Smooth muscle cell (in vitro differentiated cells): ENCODE results near the gene PKD2. TPM values are rescaled to one million over a fixed set of nuclear protein-coding genes. Genes with fewer than 3 reads are reported as not detected.

Source experiments
- DNase-seq: peaks from one replicate; lab custom pipeline; 2025; ENCODE audit not compliant: unreplicated experiment; lab: John Stamatoyannopoulos, UW
- H2AFZ ChIP-seq: fragments of 200-600 bp; sonication (generic); 2 replicates; pipeline ENCODE4 v1.6.0; 2016; ENCODE audit warnings: antibody characterized with exemption, low read depth, mild to moderate bottlenecking
- H3F3A ChIP-seq: fragments of 200-600 bp; sonication (generic); 2 replicates; pipeline ENCODE4 v1.6.0; 2017; ENCODE audit warnings: antibody characterized with exemption, low read depth
- H3K27ac ChIP-seq: fragments of 200-600 bp; sonication (generic); 2 replicates; pipeline ENCODE4 v1.5.1; 2016; ENCODE audit warnings: low read depth, mild to moderate bottlenecking
- H3K27me3 ChIP-seq: fragments of 200-600 bp; sonication (generic); 2 replicates; pipeline ENCODE4 v1.6.1; 2016; ENCODE audit warnings: low read depth, mild to moderate bottlenecking
- H3K36me3 ChIP-seq: fragments of 200-600 bp; sonication (generic); 2 replicates; pipeline ENCODE4 v1.5.1; 2016; ENCODE audit warnings: low read depth
- H3K4me1 ChIP-seq: fragments of 200-600 bp; sonication (generic); 2 replicates; pipeline ENCODE4 v1.5.1; 2016; ENCODE audit warnings: low read depth
- H3K4me2 ChIP-seq: fragments of 200-600 bp; sonication (generic); 2 replicates; pipeline ENCODE4 v1.6.0; 2016; ENCODE audit warnings: mild to moderate bottlenecking
- H3K4me3 ChIP-seq: fragments of 200-600 bp; sonication (generic); 2 replicates; pipeline ENCODE4 v1.5.1; 2016; ENCODE audit warnings: mild to moderate bottlenecking
- H3K79me2 ChIP-seq: fragments of 200-600 bp; sonication (generic); 2 replicates; pipeline ENCODE4 v1.6.0; 2016; ENCODE audit warnings: low read depth, mild to moderate bottlenecking
- H3K9ac ChIP-seq: fragments of 200-600 bp; sonication (generic); 2 replicates; pipeline ENCODE4 v1.6.0; 2016; ENCODE audit warnings: low read depth
- H3K9me3 ChIP-seq: fragments of 200-600 bp; sonication (generic); replicated peaks from 2 replicates; pipeline ENCODE4 v1.5.1; 2016; ENCODE audit warnings: low read depth
- H4K20me1 ChIP-seq: fragments of 200-600 bp; sonication (generic); 2 replicates; pipeline ENCODE4 v1.6.0; 2016; ENCODE audit warnings: low read depth
- CTCF ChIP-seq: fragments of 200-600 bp; sonication (generic); IDR thresholded peaks from 2 replicates; pipeline ENCODE4 v1.5.1; 2017; ENCODE audit warnings: borderline replicate concordance, mild to moderate bottlenecking, antibody characterized with exemption; ENCODE audit not compliant: insufficient read depth, poor library complexity, severe bottlenecking
- whole genome bisulfite sequencing: methylation state at CpG from one replicate; pipeline ENCODE4 v1.1.7; 2016; ENCODE audit warnings: low lambda C conversion rate; 5-methylcytosine and 5-hydroxymethylcytosine counted together
- polyA plus RNA-seq: library from polyadenylated mRNA; unstranded; fragments of >200 nt; fragmentation: Nextera tagmentation; extraction: Ambion mirVana; gene quantifications from 2 replicates; pipeline ENCODE4 v1.2.1, GENCODE V29; 2016
- total RNA-seq: library from RNA; depleted of rRNA; stranded (reverse); fragments of >200 nt; gene quantifications from 2 replicates; pipeline ENCODE4 v1.2.3, GENCODE V29; 2014

The PKD2 gene
- total and polyA plus RNA-seq, 2 experiments from 2014 or later, result 19.8 to 41.4 TPM

- Histone ChIP-seq H2AFZ (no peak overlapping the region), H3K4me3 (no peak overlapping the region), H3K36me3 (peaks cover 18% of the 10 kb centered on the region), H3K27ac (no peak overlapping the region), H3K4me2 (no peak overlapping the region), H3K4me1 (no peaks in the 10 kb centered on the region), H3K27me3 (no peaks in the 10 kb centered on the region), H3F3A (no peaks in the 10 kb centered on the region), H4K20me1 (peaks cover 5% of the 10 kb centered on the region), H3K9ac (no peak overlapping the region), H3K79me2 (no peaks in the 10 kb centered on the region), H3K9me3 (no peaks in the 10 kb centered on the region)
- no peak for DNase-seq
- TF ChIP-seq CTCF, result no peak
- 98% methylated on average over 4 of the region's 4 CpGs for WGBS
Measured at GRCh38 chr4:88037936-88038335, 30.5 kb downstream of the PKD2 start.

- peaks cover 18% of the 10 kb centered on the region for H3K36me3 ChIP-seq
- no peak for TF ChIP-seq CTCF
Measured at GRCh38 chr4:88040707-88041106, 33.3 kb downstream of the PKD2 start.

GRCh38 chr4:88041626-88042025 is 34.2 kb downstream of the PKD2 start:
- no peaks in the 10 kb centered on the region for H3K79me2 ChIP-seq
- no peak overlapping the region for H3K4me2 ChIP-seq
- no peaks in the 10 kb centered on the region for H4K20me1 ChIP-seq
- H3F3A ChIP-seq, result no peaks in the 10 kb centered on the region
- H3K9ac ChIP-seq, result no peak overlapping the region
- no peaks in the 10 kb centered on the region for H3K27me3 ChIP-seq
- TF ChIP-seq CTCF, result no peak
- WGBS, result 100% methylated on average over 2 of the region's 2 CpGs
- no peaks in the 10 kb centered on the region for H3K4me1 ChIP-seq
- DNase-seq, result no peak
- no peaks in the 10 kb centered on the region for H3K9me3 ChIP-seq
- no peak overlapping the region for H3K4me3 ChIP-seq
- H2AFZ ChIP-seq, result no peak overlapping the region
- peaks cover 18% of the 10 kb centered on the region for H3K36me3 ChIP-seq
- H3K27ac ChIP-seq, result no peak overlapping the region

More at GRCh38 chr4:88040707-88041106, 33.3 kb downstream of the PKD2 start:
- Histone ChIP-seq H3K4me1 (no peaks in the 10 kb centered on the region), H3K79me2 (no peaks in the 10 kb centered on the region), H4K20me1 (no peaks in the 10 kb centered on the region), H3K4me2 (no peak overlapping the region), H3K27me3 (no peaks in the 10 kb centered on the region), H2AFZ (no peak overlapping the region), H3K9ac (no peak overlapping the region), H3K27ac (no peak overlapping the region), H3K9me3 (no peaks in the 10 kb centered on the region), H3K4me3 (no peak overlapping the region), H3F3A (no peaks in the 10 kb centered on the region)
- 89% methylated on average over 3 of the region's 3 CpGs for WGBS
- no peak for DNase-seq

- H3K4me1 ChIP-seq, result no peaks in the 10 kb centered on the region
- no peak for TF ChIP-seq CTCF
- 88% methylated on average over 1 of the region's 1 CpG for WGBS
Measured at GRCh38 chr4:88043001-88043400, 35.6 kb downstream of the PKD2 start.

More at GRCh38 chr4:88043001-88043400, 35.6 kb downstream of the PKD2 start:
- H2AFZ ChIP-seq, result no peak overlapping the region
- H3K27me3 ChIP-seq, result no peaks in the 10 kb centered on the region
- H3K79me2 ChIP-seq, result no peaks in the 10 kb centered on the region
- no peak overlapping the region for H3K4me3 ChIP-seq
- DNase-seq, result no peak
- no peak overlapping the region for H3K9ac ChIP-seq
- no peak overlapping the region for H3K27ac ChIP-seq
- H3K4me2 ChIP-seq, result no peak overlapping the region
- H4K20me1 ChIP-seq, result no peaks in the 10 kb centered on the region
- H3K36me3 ChIP-seq, result peaks cover 11% of the 10 kb centered on the region
- no peaks in the 10 kb centered on the region for H3K9me3 ChIP-seq
- no peaks in the 10 kb centered on the region for H3F3A ChIP-seq
